ENCODE measurements around the gene TOR4A. TPM values are rescaled to one million over a fixed set of nuclear protein-coding genes. Genes with fewer than 3 reads are reported as not detected.

Gene TOR4A
- total and polyA plus RNA-seq, 3 donors from 2014 or later, result 2.1 to 4.5 (median 3.4) TPM

DNA sequence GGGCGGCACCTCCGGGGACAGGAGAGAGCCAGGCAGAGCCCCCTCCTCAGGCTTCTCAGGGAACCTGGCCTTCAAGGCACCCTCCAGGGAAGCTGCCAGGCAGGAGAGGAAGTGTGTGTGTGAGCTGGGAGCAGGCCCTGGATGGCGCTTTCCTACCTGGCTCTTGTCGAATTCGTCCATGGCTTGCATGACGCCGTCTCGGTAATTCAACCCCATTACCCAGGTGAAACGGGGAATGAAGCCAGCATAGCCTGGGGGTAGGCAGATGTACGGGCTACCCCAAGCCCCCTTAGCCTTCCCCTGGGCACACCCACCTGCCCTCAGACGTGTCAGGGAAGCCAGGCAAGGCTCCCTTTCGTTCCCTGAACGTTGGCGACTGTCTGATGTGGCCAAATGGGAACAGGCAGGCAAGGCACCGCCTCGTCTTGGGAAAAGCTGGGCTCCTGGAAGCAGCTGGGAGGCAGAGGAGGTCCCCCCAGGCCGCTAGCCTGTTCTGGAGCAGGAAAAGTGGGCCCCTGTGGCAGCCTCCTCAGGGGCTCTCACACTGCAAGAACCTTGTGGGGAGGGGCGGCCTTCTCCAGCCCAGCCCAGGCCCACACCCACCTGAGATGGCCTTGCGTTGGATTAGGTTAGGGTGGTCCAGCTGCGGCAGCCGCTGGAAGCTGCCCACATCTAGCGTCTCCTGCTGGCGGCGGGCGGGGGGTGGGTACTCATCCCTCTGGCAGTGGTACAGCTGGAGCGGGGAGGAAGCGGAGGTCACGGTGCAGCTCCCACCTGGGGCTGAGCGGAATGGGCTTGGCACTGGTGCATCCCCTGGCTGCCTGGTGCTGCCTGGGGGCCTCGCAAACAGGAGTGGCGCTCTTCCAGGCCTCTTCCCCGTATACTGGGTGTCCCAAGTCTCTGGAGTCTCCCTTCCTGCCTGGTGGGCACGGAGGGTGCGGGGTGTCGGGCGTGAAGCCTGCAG, 32.8 kb upstream of the TOR4A start:
- H3K27ac ChIP-seq, result no peak overlapping the region

DNA sequence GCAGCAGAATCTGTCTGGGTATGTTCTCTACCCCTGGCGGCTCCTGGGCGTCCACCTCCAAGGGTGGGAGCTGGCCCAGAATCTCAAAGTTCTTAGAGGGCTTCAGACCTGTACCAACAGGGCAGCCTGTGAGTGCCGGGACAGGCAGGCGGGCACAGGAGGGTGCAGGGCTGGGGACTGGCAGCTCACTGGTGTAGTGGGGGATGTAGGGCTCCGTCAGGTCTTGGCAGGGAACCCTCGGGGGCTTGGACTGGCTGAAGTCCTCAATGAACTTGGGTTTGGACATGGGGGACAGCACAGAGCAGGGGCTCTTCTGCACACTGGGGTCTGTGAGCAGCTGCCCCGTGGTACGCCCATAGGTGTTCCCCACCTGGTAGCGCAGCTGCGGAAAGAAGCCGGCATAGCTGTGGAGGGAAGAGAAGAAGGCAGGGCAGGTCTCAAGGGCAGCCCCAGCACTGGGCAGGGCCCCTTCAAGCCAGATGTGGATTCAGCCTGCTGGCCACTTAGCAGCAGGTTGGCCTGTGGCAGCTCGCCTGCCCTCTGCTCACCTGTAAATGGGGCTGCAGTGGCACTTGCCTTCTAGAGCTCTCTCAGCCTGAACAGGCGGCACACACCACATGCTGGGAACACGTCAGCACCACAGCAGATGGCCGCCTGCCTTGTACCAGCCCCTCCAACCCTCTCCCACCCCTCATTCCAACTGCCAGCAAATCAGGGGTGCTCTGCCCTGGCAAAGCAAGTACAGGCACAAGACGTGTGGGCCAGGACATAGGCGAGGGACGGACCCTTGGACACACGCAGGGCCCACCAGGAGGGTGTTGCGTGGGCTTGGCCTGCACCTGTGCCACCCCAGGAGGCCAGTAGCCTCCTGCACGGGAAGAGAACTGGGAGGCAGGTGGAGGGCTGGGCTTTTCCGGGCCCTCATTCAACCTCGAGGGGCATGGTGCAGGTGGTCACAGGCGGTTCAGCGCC, 31.8 kb upstream of the TOR4A start:
- intact Hi-C loops (cut with DNase I; ENCODE audit: low total_unique reads), result no loop called here
- Histone ChIP-seq H3K27me3 (no peaks in the 10 kb centered on the region), H3K4me3 (no peak overlapping the region), H3K4me1 (peaks cover 39% of the 10 kb centered on the region), H3K9me3 (no peaks in the 10 kb centered on the region), H3K36me3 (ENCODE audit: low read depth, missing control alignments) (no peaks in the 10 kb centered on the region), H3K27ac (no peak overlapping the region)
- 89 to 94% methylated on average over 18 to 24 of the region's 25 CpGs for WGBS, 2 donors
- TF ChIP-seq, protein P1, sequence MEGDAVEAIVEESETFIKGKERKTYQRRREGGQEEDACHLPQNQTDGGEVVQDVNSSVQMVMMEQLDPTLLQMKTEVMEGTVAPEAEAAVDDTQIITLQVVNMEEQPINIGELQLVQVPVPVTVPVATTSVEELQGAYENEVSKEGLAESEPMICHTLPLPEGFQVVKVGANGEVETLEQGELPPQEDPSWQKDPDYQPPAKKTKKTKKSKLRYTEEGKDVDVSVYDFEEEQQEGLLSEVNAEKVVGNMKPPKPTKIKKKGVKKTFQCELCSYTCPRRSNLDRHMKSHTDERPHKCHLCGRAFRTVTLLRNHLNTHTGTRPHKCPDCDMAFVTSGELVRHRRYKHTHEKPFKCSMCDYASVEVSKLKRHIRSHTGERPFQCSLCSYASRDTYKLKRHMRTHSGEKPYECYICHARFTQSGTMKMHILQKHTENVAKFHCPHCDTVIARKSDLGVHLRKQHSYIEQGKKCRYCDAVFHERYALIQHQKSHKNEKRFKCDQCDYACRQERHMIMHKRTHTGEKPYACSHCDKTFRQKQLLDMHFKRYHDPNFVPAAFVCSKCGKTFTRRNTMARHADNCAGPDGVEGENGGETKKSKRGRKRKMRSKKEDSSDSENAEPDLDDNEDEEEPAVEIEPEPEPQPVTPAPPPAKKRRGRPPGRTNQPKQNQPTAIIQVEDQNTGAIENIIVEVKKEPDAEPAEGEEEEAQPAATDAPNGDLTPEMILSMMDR (IDR thresholded peaks at IDR 0.05), result no peak
- no peak for TF ChIP-seq POLR2A (IDR thresholded peaks at IDR 0.05)
- no peak for DNase-seq

More for the DNA sequence above, 32.8 kb upstream of the TOR4A start:
- peaks cover 31% of the 10 kb centered on the region for H3K4me1 ChIP-seq
- no peak for DNase-seq
- no peaks in the 10 kb centered on the region for H3K36me3 ChIP-seq (ENCODE audit: low read depth, missing control alignments)
- 79 to 90% methylated on average over 6 to 36 of the region's 36 CpGs for WGBS, 2 donors
- no peak overlapping the region for H3K4me3 ChIP-seq
- TF ChIP-seq, protein P1 (IDR thresholded peaks at IDR 0.05), result no peak
- no peak for TF ChIP-seq POLR2A (IDR thresholded peaks at IDR 0.05)
- no peaks in the 10 kb centered on the region for H3K9me3 ChIP-seq
- intact Hi-C loops (cut with DNase I; ENCODE audit: low total_unique reads), result no loop called here
- no peaks in the 10 kb centered on the region for H3K27me3 ChIP-seq

- no peak for DNase-seq
- H3K9me3 ChIP-seq, result no peaks in the 10 kb centered on the region
- peaks cover 43% of the 10 kb centered on the region for H3K4me1 ChIP-seq
- H3K4me3 ChIP-seq, result no peak overlapping the region
- WGBS, 2 donors, result 48 to 68% methylated on average over 14 to 20 of the region's 20 CpGs
- no peak for TF ChIP-seq POLR2A (IDR thresholded peaks at IDR 0.05)
- TF ChIP-seq, protein P1 (IDR thresholded peaks at IDR 0.05), result no peak
- intact Hi-C loops (cut with DNase I; ENCODE audit: low total_unique reads), result no loop called here
- H3K36me3 ChIP-seq (ENCODE audit: low read depth, missing control alignments), result no peaks in the 10 kb centered on the region
- no peaks in the 10 kb centered on the region for H3K27me3 ChIP-seq
- H3K27ac ChIP-seq, result no peak overlapping the region
Observed at GRCh38 chr9:137247135-137247915, 30.2 kb upstream of the TOR4A start.

- 69 to 81% methylated on average over 2 to 6 of the region's 6 CpGs for WGBS, 2 donors
Observed at GRCh38 chr9:137247916-137248175, 29.7 kb upstream of the TOR4A start.

More at GRCh38 chr9:137247916-137248175, 29.7 kb upstream of the TOR4A start:
- no peak for TF ChIP-seq POLR2A (IDR thresholded peaks at IDR 0.05)
- TF ChIP-seq, protein P1 (IDR thresholded peaks at IDR 0.05), result no peak
- peaks cover 41% of the 10 kb centered on the region for H3K4me1 ChIP-seq
- no peak overlapping the region for H3K27ac ChIP-seq
- H3K36me3 ChIP-seq (ENCODE audit: low read depth, missing control alignments), result no peaks in the 10 kb centered on the region
- no peaks in the 10 kb centered on the region for H3K9me3 ChIP-seq
- no peaks in the 10 kb centered on the region for H3K27me3 ChIP-seq
- intact Hi-C loops (cut with DNase I; ENCODE audit: low total_unique reads), result no loop called here
- DNase-seq, result no peak
- H3K4me3 ChIP-seq, result no peak overlapping the region
